ENCODE measurements around the gene ADAM19.

ADAM19 gene

DNA sequence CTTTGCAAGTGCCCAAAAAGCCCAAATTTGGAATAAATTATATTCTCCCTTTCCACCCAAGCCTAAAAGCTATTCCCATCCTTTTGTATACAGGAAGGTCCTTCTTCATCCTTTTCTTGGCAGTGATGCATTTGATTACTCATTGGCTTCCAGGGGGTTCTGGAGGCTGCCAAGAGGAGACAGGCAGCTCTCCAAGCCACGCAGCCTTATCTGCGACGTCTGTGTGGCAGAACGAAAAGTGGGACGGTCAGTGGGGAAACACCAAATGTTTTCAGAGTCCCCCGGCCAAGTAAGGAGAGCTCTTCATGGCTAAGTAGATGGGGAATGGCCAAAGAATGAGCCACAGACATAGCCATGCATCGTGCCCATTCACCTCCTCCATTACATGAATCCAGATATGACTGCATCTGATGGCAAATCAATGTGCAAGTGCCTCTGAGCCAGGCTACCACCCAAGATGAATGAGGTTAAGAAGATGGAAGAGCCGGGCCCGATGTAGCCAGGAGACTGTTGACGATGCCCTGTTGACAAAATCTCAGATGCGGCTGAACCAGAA, 12.1 kb downstream of the ADAM19 start:
- no peaks in the 10 kb centered on the region for H3K9me3 ChIP-seq (ENCODE audit: low read depth, low read length)
- DNase-seq (ENCODE audit: low read depth, low spot score), result no peak
- H3K9ac ChIP-seq (ENCODE audit: insufficient read length), result no peak overlapping the region
- no peak overlapping the region for H3K27ac ChIP-seq
- TF ChIP-seq FOXP2 (optimal IDR thresholded peaks at IDR 0.05; ENCODE audit: control extremely low read depth, extremely low read length, insufficient read depth), result no peak
- H3K36me3 ChIP-seq (ENCODE audit: insufficient read depth, low read length), result no peaks in the 10 kb centered on the region
- H3K4me3 ChIP-seq, result no peak overlapping the region

DNA sequence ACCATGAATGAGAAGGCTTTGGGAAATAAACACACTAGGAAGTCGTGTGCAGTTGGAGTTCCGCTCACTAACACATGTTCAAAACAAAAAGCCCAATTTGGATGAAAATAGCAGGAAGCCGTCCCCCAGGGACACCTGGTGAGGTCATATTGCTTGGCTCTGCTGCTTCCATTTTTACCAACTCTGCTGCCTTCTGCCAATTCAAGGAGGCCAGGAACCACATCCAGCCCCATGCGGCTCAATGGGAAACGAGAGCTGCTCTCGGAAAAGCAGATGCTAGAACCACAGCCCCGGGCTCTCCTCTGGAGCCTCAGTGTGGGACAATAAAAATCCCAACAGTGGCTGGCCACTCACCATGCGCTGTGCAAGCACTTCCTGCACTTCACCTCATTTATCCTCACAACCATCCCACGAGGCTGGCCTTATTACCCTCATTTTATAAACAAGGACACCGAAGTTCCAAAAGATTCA, 13.4 kb downstream of the ADAM19 start:
- Histone ChIP-seq H3K9me3 (ENCODE audit: low read depth, low read length) (no peaks in the 10 kb centered on the region), H3K27ac (no peak overlapping the region), H3K36me3 (ENCODE audit: insufficient read depth, low read length) (no peaks in the 10 kb centered on the region), H3K9ac (ENCODE audit: insufficient read length) (no peak overlapping the region), H3K4me3 (no peak overlapping the region)
- TF ChIP-seq POLR2AphosphoS5 (IDR thresholded peaks at IDR 0.05; ENCODE audit: borderline replicate concordance, low read depth, low read length) (no peak), FOXP2 (optimal IDR thresholded peaks at IDR 0.05; ENCODE audit: control extremely low read depth, extremely low read length, insufficient read depth) (no peak), EZH2 (IDR thresholded peaks at IDR 0.05) (no peak)
- no peak for DNase-seq (ENCODE audit: low read depth, low spot score)

DNA sequence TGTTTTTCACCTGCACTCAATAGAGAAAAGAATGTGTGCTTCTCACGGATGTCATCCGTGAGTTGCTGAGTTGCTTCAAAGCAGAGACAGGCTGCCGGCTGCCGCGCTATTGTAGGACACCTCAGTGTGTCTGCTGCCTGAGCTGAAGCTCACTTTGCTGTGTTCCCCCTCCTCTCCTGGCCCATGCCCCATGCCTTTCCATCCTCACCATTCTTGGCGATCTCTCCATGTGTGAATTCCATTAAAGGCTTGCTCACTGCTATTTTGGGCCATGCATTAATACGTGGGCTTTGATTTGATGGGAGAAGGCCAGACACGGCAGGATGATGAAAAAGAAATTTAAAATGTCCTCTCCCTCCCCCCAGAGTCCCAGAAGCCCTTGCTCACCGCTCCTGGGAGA, 14.5 kb downstream of the ADAM19 start:
- no peak for TF ChIP-seq FOXP2 (optimal IDR thresholded peaks at IDR 0.05; ENCODE audit: control extremely low read depth, extremely low read length, insufficient read depth)
- no peak for TF ChIP-seq POLR2AphosphoS5 (IDR thresholded peaks at IDR 0.05; ENCODE audit: borderline replicate concordance, low read depth, low read length)
- no peak for TF ChIP-seq EZH2 (IDR thresholded peaks at IDR 0.05)
- no peak for DNase-seq (ENCODE audit: low read depth, low spot score)
- H3K4me3 ChIP-seq, result no peak overlapping the region
- H3K9ac ChIP-seq (ENCODE audit: insufficient read length), result no peak overlapping the region
- no peaks in the 10 kb centered on the region for H3K36me3 ChIP-seq (ENCODE audit: insufficient read depth, low read length)
- H3K9me3 ChIP-seq (ENCODE audit: low read depth, low read length), result no peaks in the 10 kb centered on the region
- H3K27ac ChIP-seq, result no peak overlapping the region

DNA sequence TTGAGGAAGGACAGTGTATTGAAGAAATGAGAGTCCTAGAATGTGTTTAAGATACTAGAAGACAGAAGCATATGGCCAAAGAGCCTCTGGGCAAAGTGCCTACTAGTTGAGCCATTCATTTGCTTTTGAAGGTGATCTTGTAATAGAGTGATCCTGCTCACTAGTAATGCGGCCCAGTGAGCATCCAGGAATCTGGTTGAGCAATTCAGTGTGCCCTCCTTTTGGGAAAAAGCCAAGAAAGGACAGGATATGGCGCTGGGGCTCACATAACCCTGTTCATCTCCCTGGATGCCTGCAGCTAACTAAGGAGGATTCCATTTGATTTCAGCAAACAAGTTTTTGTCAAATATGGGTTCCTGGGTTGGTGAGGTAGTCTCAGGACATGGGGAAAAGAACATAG, 16.3 kb downstream of the ADAM19 start:
- H3K27ac ChIP-seq, result no peak overlapping the region
- H3K9ac ChIP-seq (ENCODE audit: insufficient read length), result no peak overlapping the region
- no peak for TF ChIP-seq EZH2 (IDR thresholded peaks at IDR 0.05)
- TF ChIP-seq FOXP2 (optimal IDR thresholded peaks at IDR 0.05; ENCODE audit: control extremely low read depth, extremely low read length, insufficient read depth), result no peak
- no peak for TF ChIP-seq POLR2AphosphoS5 (IDR thresholded peaks at IDR 0.05; ENCODE audit: borderline replicate concordance, low read depth, low read length)
- no peaks in the 10 kb centered on the region for H3K36me3 ChIP-seq (ENCODE audit: insufficient read depth, low read length)
- H3K9me3 ChIP-seq (ENCODE audit: low read depth, low read length), result no peaks in the 10 kb centered on the region
- no peak for DNase-seq (ENCODE audit: low read depth, low spot score)
- H3K4me3 ChIP-seq, result no peak overlapping the region

DNA sequence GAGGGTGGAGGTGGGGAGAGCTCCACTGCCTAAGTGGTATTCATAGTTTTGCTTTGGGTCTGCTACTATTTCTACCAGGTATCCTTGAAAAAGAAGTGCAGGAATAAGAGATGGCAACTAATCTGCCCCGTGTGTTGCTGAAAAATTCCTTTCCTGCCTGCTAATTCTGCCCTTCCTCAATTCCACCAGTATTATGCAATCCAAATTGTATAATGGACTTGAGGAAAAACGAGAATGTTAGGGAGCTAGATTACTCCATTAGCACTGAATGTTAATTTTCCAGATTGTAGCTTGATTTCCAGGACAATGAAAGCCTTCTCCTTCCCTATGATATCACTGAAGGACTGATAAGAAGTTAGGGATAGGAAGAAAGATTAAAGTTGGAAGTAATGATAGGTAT, 16.9 kb downstream of the ADAM19 start:
- TF ChIP-seq POLR2AphosphoS5 (IDR thresholded peaks at IDR 0.05; ENCODE audit: borderline replicate concordance, low read depth, low read length) (no peak), EZH2 (IDR thresholded peaks at IDR 0.05) (no peak), FOXP2 (optimal IDR thresholded peaks at IDR 0.05; ENCODE audit: control extremely low read depth, extremely low read length, insufficient read depth) (no peak)
- Histone ChIP-seq H3K4me3 (no peak overlapping the region), H3K9me3 (ENCODE audit: low read depth, low read length) (no peaks in the 10 kb centered on the region), H3K9ac (ENCODE audit: insufficient read length) (no peak overlapping the region), H3K36me3 (ENCODE audit: insufficient read depth, low read length) (no peaks in the 10 kb centered on the region), H3K27ac (no peak overlapping the region)
- no peak for DNase-seq (ENCODE audit: low read depth, low spot score)

DNA sequence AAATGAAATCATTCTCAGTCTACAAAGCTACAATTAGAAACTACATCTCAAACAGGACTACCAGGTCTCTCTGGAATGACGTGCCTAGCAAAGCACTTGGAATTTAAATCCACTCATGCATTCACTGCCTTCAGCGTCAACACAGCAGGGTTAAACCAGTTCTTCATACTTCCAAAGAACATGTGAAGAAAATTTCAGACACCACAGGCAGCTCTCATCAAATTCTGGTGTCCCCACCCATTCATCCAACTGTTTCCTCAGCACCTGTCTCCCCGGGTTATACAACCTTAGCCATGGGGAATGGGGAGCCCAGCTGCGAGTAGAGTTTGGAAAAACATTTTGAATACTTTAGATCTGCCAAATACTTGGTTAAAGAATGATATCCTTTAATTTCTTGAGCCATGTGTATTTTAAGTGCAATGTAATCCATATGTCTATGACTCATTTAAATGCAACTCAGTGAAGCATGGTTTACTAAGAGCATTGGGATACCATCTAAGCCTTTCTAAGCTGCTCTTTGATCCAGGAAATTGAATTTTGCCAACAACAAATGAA, 17.5 kb downstream of the ADAM19 start:
- Histone ChIP-seq H3K9me3 (ENCODE audit: low read depth, low read length) (no peaks in the 10 kb centered on the region), H3K9ac (ENCODE audit: insufficient read length) (no peak overlapping the region), H3K36me3 (ENCODE audit: insufficient read depth, low read length) (no peaks in the 10 kb centered on the region), H3K4me3 (no peak overlapping the region), H3K27ac (no peak overlapping the region)
- DNase-seq (ENCODE audit: low read depth, low spot score), result no peak
- TF ChIP-seq POLR2AphosphoS5 (IDR thresholded peaks at IDR 0.05; ENCODE audit: borderline replicate concordance, low read depth, low read length) (no peak), FOXP2 (optimal IDR thresholded peaks at IDR 0.05; ENCODE audit: control extremely low read depth, extremely low read length, insufficient read depth) (no peak), EZH2 (IDR thresholded peaks at IDR 0.05) (no peak)

DNA sequence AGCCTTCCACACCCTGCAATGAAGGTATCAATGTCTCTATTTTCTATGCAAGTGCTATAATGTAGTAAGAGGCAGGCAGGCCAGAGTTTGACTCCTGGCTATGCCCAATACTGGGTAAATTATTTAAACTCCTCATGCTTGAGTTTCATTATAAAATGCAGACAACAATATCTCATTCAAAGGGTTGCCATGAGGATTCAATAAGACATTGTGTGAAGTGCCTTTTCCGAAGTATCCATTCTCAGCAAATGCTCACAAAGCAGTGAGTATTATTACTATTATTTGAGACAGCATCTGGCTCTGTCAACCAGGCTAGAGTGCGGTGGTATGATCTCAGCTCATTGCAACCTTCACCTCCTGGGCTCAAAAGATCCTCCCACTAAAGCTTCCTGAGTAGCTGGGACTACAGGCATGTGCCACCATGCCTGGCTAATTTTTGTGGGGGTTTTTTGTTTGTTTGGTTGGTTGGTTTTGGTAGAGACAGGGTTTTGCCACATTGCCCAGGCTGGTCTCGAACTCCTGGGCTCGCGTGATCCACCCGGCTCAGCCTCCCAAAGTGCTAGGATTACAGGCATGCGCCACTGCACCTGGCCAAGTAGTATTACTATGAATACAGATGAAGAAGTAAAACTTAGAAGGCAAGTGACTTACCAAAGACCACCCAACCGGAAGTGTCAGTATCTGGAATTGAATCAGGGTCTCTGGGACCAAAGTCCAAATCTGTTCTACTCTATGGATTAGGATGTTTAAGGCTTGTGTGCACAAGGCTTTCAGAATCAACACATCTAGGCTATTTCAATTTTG, 18.8 kb downstream of the ADAM19 start:
- no peak overlapping the region for H3K9ac ChIP-seq (ENCODE audit: insufficient read length)
- H3K4me3 ChIP-seq, result no peak overlapping the region
- H3K9me3 ChIP-seq (ENCODE audit: low read depth, low read length), result no peaks in the 10 kb centered on the region
- no peaks in the 10 kb centered on the region for H3K36me3 ChIP-seq (ENCODE audit: insufficient read depth, low read length)
- H3K27ac ChIP-seq, result no peak overlapping the region
- DNase-seq (ENCODE audit: low read depth, low spot score), result no peak
- TF ChIP-seq FOXP2 (optimal IDR thresholded peaks at IDR 0.05; ENCODE audit: control extremely low read depth, extremely low read length, insufficient read depth) (no peak), EZH2 (IDR thresholded peaks at IDR 0.05) (no peak), POLR2AphosphoS5 (IDR thresholded peaks at IDR 0.05; ENCODE audit: borderline replicate concordance, low read depth, low read length) (no peak)

DNA sequence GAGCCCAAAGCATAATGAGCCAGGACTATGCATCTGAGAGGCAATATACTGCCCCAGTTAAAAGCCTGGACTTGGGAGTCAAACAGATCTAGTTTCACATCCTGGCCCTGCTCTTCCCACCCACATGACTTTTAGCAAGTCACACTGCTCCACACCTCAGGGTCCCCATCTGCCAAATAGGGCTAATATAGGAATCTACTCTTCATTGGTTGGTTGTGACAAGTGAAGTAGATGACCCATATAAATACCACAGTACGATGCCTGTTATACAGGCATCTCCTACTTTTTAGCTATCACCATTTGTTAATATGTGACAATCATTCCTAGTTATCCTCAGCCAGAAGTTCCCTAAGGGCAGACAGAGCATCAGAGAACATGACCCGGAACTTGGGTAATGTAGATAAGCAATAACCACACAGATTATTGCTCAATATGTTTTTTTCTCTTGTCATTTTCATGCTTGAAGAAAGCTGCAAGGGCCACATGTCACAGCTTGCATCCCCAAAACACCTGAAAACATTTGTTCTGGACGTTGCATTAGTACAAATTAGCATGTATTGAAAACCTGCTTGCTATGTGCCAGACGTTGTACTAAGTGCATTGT, 20.4 kb downstream of the ADAM19 start:
- H3K4me3 ChIP-seq, result no peak overlapping the region
- no peak overlapping the region for H3K27ac ChIP-seq
- H3K36me3 ChIP-seq (ENCODE audit: insufficient read depth, low read length), result no peaks in the 10 kb centered on the region
- no peak for DNase-seq (ENCODE audit: low read depth, low spot score)
- no peaks in the 10 kb centered on the region for H3K9me3 ChIP-seq (ENCODE audit: low read depth, low read length)
- TF ChIP-seq FOXP2 (optimal IDR thresholded peaks at IDR 0.05; ENCODE audit: control extremely low read depth, extremely low read length, insufficient read depth) (no peak), EZH2 (IDR thresholded peaks at IDR 0.05) (no peak), POLR2AphosphoS5 (IDR thresholded peaks at IDR 0.05; ENCODE audit: borderline replicate concordance, low read depth, low read length) (no peak)
- no peak overlapping the region for H3K9ac ChIP-seq (ENCODE audit: insufficient read length)
